HepG2 (cell line): ENCODE data around the gene CNTRL. TPM values are rescaled to one million over a fixed set of nuclear protein-coding genes. Genes with fewer than 3 reads are reported as not detected.

Experiments used
- CERS6 ChIP-seq: sonication (generic); formaldehyde crosslinking; IDR thresholded peaks from 2 replicates; pipeline ENCODE4 v1.5.0; 2020; ENCODE audit warnings: missing genetic modification reagents
- FOXO1 ChIP-seq: sonication (generic); formaldehyde crosslinking; IDR thresholded peaks from 2 replicates; pipeline ENCODE4 v1.4.0; 2020; ENCODE audit warnings: missing genetic modification reagents
- GATAD2A ChIP-seq: IDR thresholded peaks from 2 replicates; pipeline ENCODE4 v1.6.1; 2016
- IRF1 ChIP-seq: sonication (generic); formaldehyde crosslinking; IDR thresholded peaks from 2 replicates; pipeline ENCODE4 v1.4.0; 2020; ENCODE audit warnings: low read depth, mild to moderate bottlenecking, missing genetic modification reagents
- JDP2 ChIP-seq: sonication (generic); formaldehyde crosslinking; IDR thresholded peaks from 2 replicates; pipeline ENCODE4 v1.8.1; 2022; ENCODE audit warnings: missing genetic modification reagents, borderline replicate concordance
- KAT8 ChIP-seq: IDR thresholded peaks from 2 replicates; pipeline ENCODE4 v1.6.1; 2016; ENCODE audit warnings: missing genetic modification reagents, missing compliant biosample characterization
- MAX ChIP-seq: IDR thresholded peaks from 2 replicates; pipeline ENCODE4 v1.6.1; 2012; ENCODE audit warnings: inconsistent platforms
- PAXIP1 ChIP-seq: sonication (generic); formaldehyde crosslinking; conservative IDR thresholded peaks from 2 replicates; pipeline ENCODE4 v1.4.0; 2020; ENCODE audit warnings: mild to moderate bottlenecking, missing genetic modification reagents, moderate library complexity
- ZBTB49 ChIP-seq: sonication (generic); formaldehyde crosslinking; IDR thresholded peaks from 2 replicates; pipeline ENCODE4 v1.4.0; 2020; ENCODE audit warnings: missing genetic modification reagents, borderline replicate concordance
- ZFAT ChIP-seq: sonication (generic); formaldehyde crosslinking; conservative IDR thresholded peaks from 2 replicates; pipeline ENCODE4 v1.8.1; 2023; ENCODE audit warnings: missing genetic modification reagents, inconsistent platforms
- ZFP1 ChIP-seq: IDR thresholded peaks from 2 replicates; pipeline ENCODE4 v1.6.1; 2016
- ZNF235 ChIP-seq: sonication (generic); formaldehyde crosslinking; IDR thresholded peaks from 2 replicates; pipeline ENCODE4 v1.8.1; 2023; ENCODE audit warnings: mild to moderate bottlenecking, missing genetic modification reagents, borderline replicate concordance
- ZNF280D ChIP-seq: sonication (generic); formaldehyde crosslinking; IDR thresholded peaks from 2 replicates; pipeline ENCODE4 v1.5.1; 2020; ENCODE audit warnings: mild to moderate bottlenecking, missing genetic modification reagents
- ZNF709 ChIP-seq: sonication (generic); formaldehyde crosslinking; IDR thresholded peaks from 2 replicates; pipeline ENCODE4 v1.5.0; 2020; ENCODE audit warnings: mild to moderate bottlenecking, missing genetic modification reagents
- ZNF720 ChIP-seq: sonication (generic); formaldehyde crosslinking; IDR thresholded peaks from 2 replicates; pipeline ENCODE4 v1.4.0; 2020; ENCODE audit warnings: missing genetic modification reagents
- ZNF770 ChIP-seq: sonication (generic); formaldehyde crosslinking; IDR thresholded peaks from 2 replicates; pipeline ENCODE4 v1.5.0; 2020; ENCODE audit warnings: mild to moderate bottlenecking, missing genetic modification reagents
- polyA plus RNA-seq, 8 experiments: library from polyadenylated mRNA; depleted of rRNA in 3 of 8; stranded (reverse) in 7 of 8; unstranded in 1 of 8; fragments of >200 nt; fragmentation: Illumina TruSeq in 4 of 8; extraction: Trizol in 4 of 8; gene quantifications; 2 replicates each; pipeline versions ENCODE4 v1.2.1 to v1.2.3, GENCODE V29; 2011 to 2016; ENCODE audit warnings: low read depth in 4 of 8, missing spikeins in 1 of 8, mixed read lengths in 1 of 8; ENCODE audit not compliant: insufficient read depth in 1 of 8
- total RNA-seq, 5 experiments: library from RNA; depleted of rRNA; stranded (reverse); fragments of >200 nt; fragmentation: Illumina TruSeq; extraction: Trizol; gene quantifications; 2 replicates each; pipeline ENCODE4 v1.2.3, GENCODE V29; 2016; ENCODE audit warnings: low read depth in 1 of 5

The CNTRL gene
- total and polyA plus RNA-seq, 2 of the 13 experiments (the other 11 are each of a cell fraction or from before 2014, with no cell fraction given), result 7.5 to 11.8 TPM

- peak; percentile 65 for TF ChIP-seq PAXIP1 (CRISPR knock-in tag)
- no peak for TF ChIP-seq ZFP1 (CRISPR knock-in tag)
- TF ChIP-seq CERS6 (CRISPR knock-in tag), result no peak
- TF ChIP-seq GATAD2A (CRISPR knock-in tag), result peak; percentile 46
- TF ChIP-seq ZNF235, result no peak
- peak; percentile 37; the same call in 1 of the 2 replicates for TF ChIP-seq FOXO1 (CRISPR knock-in tag)
- no peak for TF ChIP-seq MAX
- no peak for TF ChIP-seq ZNF280D (CRISPR knock-in tag)
- TF ChIP-seq ZNF709 (CRISPR knock-in tag), result no peak
- no peak for TF ChIP-seq ZBTB49 (CRISPR knock-in tag)
- TF ChIP-seq JDP2 (CRISPR knock-in tag), result no peak
- TF ChIP-seq IRF1, result no peak
- TF ChIP-seq ZFAT (CRISPR knock-in tag), result no peak
- no peak for TF ChIP-seq ZNF720 (CRISPR knock-in tag)
- peak; percentile 76 for TF ChIP-seq ZNF770 (CRISPR knock-in tag)
- peak; percentile 43; the same call in 1 of the 2 replicates for TF ChIP-seq KAT8 (CRISPR knock-in tag)
Measured at GRCh38 chr9:121133104-121133816, 58.5 kb downstream of the CNTRL start (continued).
